Hepatocyte (in vitro differentiated cells): ENCODE data around the gene COL24A1. TPM values are rescaled to one million over a fixed set of nuclear protein-coding genes. Genes with fewer than 3 reads are reported as not detected.

Experiments used
- DNase-seq: peaks from one replicate; pipeline ENCODE4 v3.0.0-alpha.2; 2016; ENCODE audit warnings: low spot score
- H2AFZ ChIP-seq: fragments of 200-600 bp; sonication (generic); 2 replicates; pipeline ENCODE4 v1.6.0; 2016; ENCODE audit warnings: antibody characterized with exemption, mild to moderate bottlenecking
- H3K27ac ChIP-seq: fragments of 200-600 bp; sonication (generic); 2 replicates; pipeline ENCODE4 v1.5.1; 2016; ENCODE audit warnings: mild to moderate bottlenecking
- H3K27me3 ChIP-seq: fragments of 200-600 bp; sonication (generic); 2 replicates; pipeline ENCODE4 v1.6.1; 2016
- H3K36me3 ChIP-seq: fragments of 200-600 bp; sonication (generic); replicated peaks from 2 replicates; pipeline ENCODE4 v1.5.1; 2016; ENCODE audit warnings: low read depth; ENCODE audit not compliant: insufficient read depth
- H3K4me1 ChIP-seq: fragments of 200-600 bp; sonication (generic); 2 replicates; pipeline ENCODE4 v1.5.1; 2016; ENCODE audit warnings: mild to moderate bottlenecking, moderate library complexity; ENCODE audit not compliant: insufficient read depth
- H3K4me2 ChIP-seq: fragments of 200-600 bp; sonication (generic); 2 replicates; pipeline ENCODE4 v1.6.0; 2016
- H3K4me3 ChIP-seq: fragments of 200-600 bp; sonication (generic); 2 replicates; pipeline ENCODE4 v1.5.1; 2016; ENCODE audit warnings: mild to moderate bottlenecking
- H3K79me2 ChIP-seq: fragments of 200-600 bp; sonication (generic); 2 replicates; pipeline ENCODE4 v1.6.0; 2017; ENCODE audit warnings: mild to moderate bottlenecking
- H3K9me2 ChIP-seq: fragments of 200-600 bp; sonication (generic); replicated peaks from 2 replicates; pipeline ENCODE4 v1.6.0; 2017; ENCODE audit warnings: mild to moderate bottlenecking; ENCODE audit not compliant: insufficient read depth
- H3K9me3 ChIP-seq: fragments of 200-600 bp; sonication (generic); 2 replicates; pipeline ENCODE4 v1.5.1; 2016; ENCODE audit warnings: low read depth, mild to moderate bottlenecking
- H4K20me1 ChIP-seq: fragments of 200-600 bp; sonication (generic); 2 replicates; pipeline ENCODE4 v1.6.0; 2016; ENCODE audit warnings: mild to moderate bottlenecking; ENCODE audit not compliant: insufficient read depth, poor library complexity, severe bottlenecking
- CTCF ChIP-seq: fragments of 200-600 bp; sonication (generic); IDR thresholded peaks from 2 replicates; pipeline ENCODE4 v1.5.1; 2016; ENCODE audit warnings: antibody characterized with exemption, mild to moderate bottlenecking; ENCODE audit not compliant: poor library complexity
- EZH2 ChIP-seq: fragments of 200-600 bp; sonication (generic); IDR thresholded peaks from 2 replicates; pipeline ENCODE4 v1.6.1; 2016; ENCODE audit warnings: antibody characterized with exemption, mild to moderate bottlenecking, borderline replicate concordance
- EZH2phosphoT487 ChIP-seq: fragments of 200-600 bp; sonication (generic); IDR thresholded peaks from one replicate; pipeline ENCODE4 v1.6.1; 2018; ENCODE audit warnings: antibody characterized with exemption, mild to moderate bottlenecking, low read depth, moderate library complexity; ENCODE audit not compliant: unreplicated experiment, severe bottlenecking
- WGBS: methylation state at CpG from one replicate; pipeline ENCODE4 v1.1.6; 2016; ENCODE audit warnings: low lambda C conversion rate; ENCODE audit errors: missing lambda C conversion rate; 5-methylcytosine and 5-hydroxymethylcytosine counted together
- polyA plus RNA-seq: library from polyadenylated mRNA; unstranded; fragments of >200 nt; fragmentation: Nextera tagmentation; extraction: Ambion mirVana; gene quantifications from 2 replicates; pipeline ENCODE4 v1.2.1, GENCODE V29; 2016
- total RNA-seq: library from RNA; depleted of rRNA; stranded (reverse); fragments of >200 nt; gene quantifications from 2 replicates; pipeline ENCODE4 v1.2.3, GENCODE V29; 2014

The COL24A1 gene
- total and polyA plus RNA-seq, 2 experiments from 2014 or later, result 2.4 to 2.7 TPM

- H4K20me1 ChIP-seq, result no peaks in the 10 kb centered on the region
- no peaks in the 10 kb centered on the region for H3K9me3 ChIP-seq
- DNase-seq, result no peak
- no peak overlapping the region for H3K4me3 ChIP-seq
- H3K4me2 ChIP-seq, result no peak overlapping the region
- H3K36me3 ChIP-seq, result no peaks in the 10 kb centered on the region
- H3K27ac ChIP-seq, result no peak overlapping the region
- H3K4me1 ChIP-seq, result no peaks in the 10 kb centered on the region
- 92% methylated on average over 2 of the region's 2 CpGs for WGBS
- H3K79me2 ChIP-seq, result no peaks in the 10 kb centered on the region
- no peak overlapping the region for H2AFZ ChIP-seq
- no peaks in the 10 kb centered on the region for H3K27me3 ChIP-seq
- TF ChIP-seq EZH2 (no peak), CTCF (no peak), EZH2phosphoT487 (no peak)
- H3K9me2 ChIP-seq, result no peaks in the 10 kb centered on the region
These were observed 257.7 kb downstream of the COL24A1 start for GRCh38 chr1:85898861-85899260.

GRCh38 chr1:85894651-85895050 lies 261.9 kb downstream of the COL24A1 start:
- no peak overlapping the region for H2AFZ ChIP-seq
- H3K36me3 ChIP-seq, result no peaks in the 10 kb centered on the region
- no peak for TF ChIP-seq EZH2
- TF ChIP-seq CTCF, result peak; percentile 66
- no peak for TF ChIP-seq EZH2phosphoT487
- no peaks in the 10 kb centered on the region for H3K27me3 ChIP-seq
- H3K9me2 ChIP-seq, result no peaks in the 10 kb centered on the region
- H3K79me2 ChIP-seq, result no peaks in the 10 kb centered on the region
- H3K27ac ChIP-seq, result no peak overlapping the region
- no peaks in the 10 kb centered on the region for H3K9me3 ChIP-seq
- peak; percentile 43 for DNase-seq
- no peaks in the 10 kb centered on the region for H4K20me1 ChIP-seq
- no peak overlapping the region for H3K4me2 ChIP-seq
- no peaks in the 10 kb centered on the region for H3K4me1 ChIP-seq
- 25% methylated on average over 4 of the region's 4 CpGs for WGBS
- no peak overlapping the region for H3K4me3 ChIP-seq

- TF ChIP-seq CTCF (no peak), EZH2 (no peak), EZH2phosphoT487 (no peak)
- Histone ChIP-seq H3K27me3 (no peaks in the 10 kb centered on the region), H3K27ac (no peak overlapping the region), H3K9me2 (no peaks in the 10 kb centered on the region), H3K79me2 (no peaks in the 10 kb centered on the region), H3K9me3 (no peaks in the 10 kb centered on the region), H3K36me3 (no peaks in the 10 kb centered on the region), H3K4me3 (no peak overlapping the region), H4K20me1 (no peaks in the 10 kb centered on the region), H3K4me2 (no peak overlapping the region), H2AFZ (no peak overlapping the region), H3K4me1 (no peaks in the 10 kb centered on the region)
- WGBS, result 97% methylated on average over 2 of the region's 2 CpGs
- no peak for DNase-seq
These were observed 264.2 kb downstream of the COL24A1 start for GRCh38 chr1:85892366-85892765.

GRCh38 chr1:85889870-85890269 lies 266.7 kb downstream of the COL24A1 start:
- H2AFZ ChIP-seq, result no peak overlapping the region
- no peaks in the 10 kb centered on the region for H3K27me3 ChIP-seq
- 97% methylated on average over 2 of the region's 2 CpGs for WGBS
- no peaks in the 10 kb centered on the region for H3K9me2 ChIP-seq
- no peak overlapping the region for H3K4me2 ChIP-seq
- no peaks in the 10 kb centered on the region for H3K4me1 ChIP-seq
- no peak for TF ChIP-seq EZH2
- no peak for TF ChIP-seq EZH2phosphoT487
- no peaks in the 10 kb centered on the region for H3K36me3 ChIP-seq
- H3K4me3 ChIP-seq, result no peak overlapping the region
- H3K79me2 ChIP-seq, result no peaks in the 10 kb centered on the region
- no peaks in the 10 kb centered on the region for H4K20me1 ChIP-seq
- no peaks in the 10 kb centered on the region for H3K9me3 ChIP-seq
- DNase-seq, result no peak
- no peak overlapping the region for H3K27ac ChIP-seq
